NB4 (cell line): Measurements from ENCODE around the gene CTAG1A.
"Not testable (repeated sequence)": the region's sequence is repeated elsewhere in the genome, so short reads cannot be mapped to it uniquely, and the experiment has no call there.

ENCODE experiments used
- DNase-seq: peaks from one replicate; pipeline ENCODE4 v3.0.0; 2010; ENCODE audit warnings: low read depth
- H3K4me3 ChIP-seq: one replicate; pipeline ENCODE4 v1.5.1; 2011; ENCODE audit warnings: mild to moderate bottlenecking, low read depth, low read length, moderate library complexity

The CTAG1A gene

GRCh38 chrX:154630949-154631348 lies 46.0 kb downstream of the CTAG1A start:
- H3K4me3 ChIP-seq, DNase-seq: not testable (repeated sequence)

- not testable (repeated sequence) for H3K4me3 ChIP-seq, DNase-seq
Measured at GRCh38 chrX:154633661-154634060, 48.7 kb downstream of the CTAG1A start.
